LoVo (cell line): Measurements from ENCODE around the gene LYZL2.
"Not testable (repeated sequence)": the region's sequence is repeated elsewhere in the genome, so short reads cannot be mapped to it uniquely, and the experiment has no call there.

ENCODE experiments used
- DNase-seq: peaks from one replicate; pipeline ENCODE4 v3.0.0-alpha.2; 2016; ENCODE audit warnings: low spot score

LYZL2 gene

DNA sequence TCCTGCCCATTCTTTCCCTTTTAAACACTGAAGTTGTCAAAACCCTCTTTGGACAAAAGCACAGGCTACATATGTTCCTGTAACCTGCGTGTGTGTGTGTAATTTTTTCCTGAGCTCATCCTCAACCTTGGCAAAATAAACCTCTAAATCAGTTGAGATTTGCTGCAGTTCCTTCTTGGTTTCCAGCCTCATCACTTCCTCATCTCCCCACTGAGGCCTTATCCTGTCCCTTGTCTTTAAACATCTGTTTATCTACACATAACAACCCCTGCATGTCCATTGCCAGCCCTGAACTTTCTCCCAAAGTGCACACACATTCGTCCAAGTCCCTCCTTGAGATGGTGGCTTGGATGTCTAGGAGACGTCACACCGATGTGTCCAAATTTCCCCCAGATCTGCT lies 35.5 kb downstream of the LYZL2 start:
- no peak for DNase-seq

DNA sequence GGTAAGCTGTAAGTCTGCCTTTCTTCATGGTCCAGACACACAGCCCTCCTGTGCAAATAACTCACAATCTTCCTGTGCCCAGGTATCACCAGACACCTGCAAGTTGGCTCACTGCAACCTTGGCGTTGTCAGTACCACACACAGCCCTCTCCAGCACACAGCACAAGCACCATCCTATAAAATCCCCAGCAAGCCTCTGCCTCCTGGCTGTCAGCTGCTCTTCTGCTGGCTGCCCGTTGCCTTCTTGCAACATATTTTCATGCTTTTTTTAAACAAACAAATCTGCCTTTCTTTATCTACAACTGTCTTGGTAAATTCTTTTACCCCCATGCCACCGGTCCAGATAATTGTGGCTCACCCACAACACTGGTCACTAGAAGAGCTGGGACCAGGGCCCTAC lies 36.8 kb downstream of the LYZL2 start:
- DNase-seq = not testable (repeated sequence)

DNA sequence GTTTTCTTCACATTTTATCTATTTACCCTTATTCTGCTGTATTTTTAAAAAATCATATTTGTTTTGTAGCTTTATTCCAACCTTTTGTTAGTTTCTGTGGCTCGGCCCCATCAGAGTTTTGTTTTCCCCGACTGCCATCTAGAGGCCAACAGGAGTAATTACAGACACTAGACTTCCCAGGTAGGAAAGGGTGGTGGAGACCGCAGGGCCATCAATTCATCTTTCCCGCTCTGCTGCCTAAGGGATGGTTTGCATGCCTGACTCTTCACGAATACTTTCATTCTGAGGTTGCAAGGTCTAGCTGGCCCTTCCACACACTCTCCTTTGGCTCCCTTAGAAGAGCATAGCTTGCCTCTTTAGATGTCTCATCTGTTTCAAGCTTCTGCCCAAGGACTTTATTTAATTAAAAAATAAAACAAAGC lies 38.3 kb downstream of the LYZL2 start:
- DNase-seq = peak; percentile 51

DNA sequence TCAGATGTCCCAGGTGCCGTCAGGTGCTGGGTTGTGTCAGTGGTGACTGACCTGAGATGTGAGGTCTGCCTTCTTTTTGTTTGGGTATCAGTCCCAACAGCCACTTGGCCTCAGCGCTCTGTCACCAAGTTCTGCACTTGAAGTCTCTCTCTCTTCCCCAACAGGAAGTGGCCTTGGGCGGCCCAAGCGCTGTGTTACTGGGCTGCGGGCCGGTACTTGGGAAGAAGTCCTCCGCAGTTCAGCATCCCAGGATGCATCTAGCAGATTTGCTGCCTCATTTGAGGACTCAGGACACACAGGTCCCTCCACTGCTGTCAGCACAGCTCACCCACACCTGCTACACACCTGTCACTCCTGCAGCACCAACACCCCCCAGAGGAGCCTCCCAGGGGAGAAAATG lies 40.1 kb downstream of the LYZL2 start:
- no peak for DNase-seq

DNA sequence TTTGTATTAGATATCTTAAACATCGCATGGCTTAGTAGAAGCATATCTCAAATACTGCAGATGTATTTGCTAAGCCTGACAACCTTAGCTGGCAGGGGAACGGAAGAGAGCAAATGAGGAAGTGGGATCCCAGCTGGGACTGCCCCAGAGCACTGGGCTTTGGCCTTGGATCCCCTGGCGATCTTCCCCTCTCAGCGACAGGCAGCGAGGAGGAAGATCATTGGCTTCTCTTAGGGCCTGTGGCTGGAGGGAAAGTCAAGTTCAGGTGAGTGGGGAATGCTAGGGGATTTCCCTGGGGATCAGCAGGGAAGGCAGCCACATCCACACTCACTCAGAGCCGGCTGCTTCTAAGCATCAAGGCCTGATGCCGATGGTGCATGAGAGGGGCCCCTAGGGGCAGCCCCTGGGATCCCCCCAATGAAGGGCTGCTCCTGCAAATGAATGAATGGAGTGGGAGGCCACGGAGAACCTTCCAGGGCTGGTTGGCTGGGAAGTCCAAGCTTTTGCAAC lies 42.0 kb downstream of the LYZL2 start:
- DNase-seq = no peak

DNA sequence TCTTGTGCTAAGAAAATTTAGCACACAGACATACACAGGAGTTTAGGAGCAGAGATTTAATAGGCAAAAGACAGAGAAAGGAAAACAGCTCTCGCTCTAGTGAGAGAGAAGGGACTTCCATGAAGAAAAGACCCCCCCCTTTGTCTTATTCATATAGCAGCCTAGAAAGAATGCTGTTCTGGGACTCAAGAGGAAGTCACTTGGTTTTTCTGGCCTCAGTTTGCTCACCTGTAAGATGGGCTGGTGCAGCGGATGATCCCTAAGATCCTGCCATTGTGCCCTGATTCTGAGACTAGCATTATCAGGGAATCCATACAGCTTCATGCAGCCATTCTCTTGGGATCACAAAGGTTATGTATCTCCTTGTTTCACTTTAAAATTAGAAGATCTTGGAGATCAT lies 42.7 kb downstream of the LYZL2 start:
- DNase-seq = no peak

DNA sequence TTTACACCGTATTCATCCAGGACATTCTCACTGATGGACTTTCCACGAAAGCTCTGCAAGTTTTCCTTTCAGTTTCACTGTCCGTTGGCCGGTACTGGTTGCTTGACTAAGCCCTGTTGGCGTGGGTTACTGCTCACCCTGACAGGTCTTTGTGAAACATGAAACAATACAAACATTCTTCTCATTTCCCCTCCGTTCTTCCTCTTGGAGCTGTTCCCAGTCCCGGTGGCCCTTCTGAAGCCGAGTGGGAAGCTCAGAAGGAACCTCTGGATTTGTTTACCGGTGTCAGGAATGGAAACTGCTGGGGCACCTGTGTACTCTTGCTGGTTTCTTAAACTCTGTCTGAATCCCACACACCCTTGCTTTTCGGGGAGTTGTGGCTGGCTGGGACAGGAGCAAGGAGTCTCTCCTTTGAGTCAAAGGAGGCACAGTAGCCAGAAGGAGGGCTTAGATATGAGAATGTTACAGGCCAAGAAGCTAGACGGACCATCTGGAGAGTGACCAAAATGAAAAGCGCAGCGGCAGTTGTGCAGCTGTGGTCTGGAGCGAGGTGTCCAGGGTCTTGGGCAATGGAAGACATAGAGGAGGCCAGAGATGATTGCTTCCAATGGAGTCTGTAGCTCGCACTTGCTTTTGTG lies 45.7 kb downstream of the LYZL2 start:
- DNase-seq = peak; percentile 78

DNA sequence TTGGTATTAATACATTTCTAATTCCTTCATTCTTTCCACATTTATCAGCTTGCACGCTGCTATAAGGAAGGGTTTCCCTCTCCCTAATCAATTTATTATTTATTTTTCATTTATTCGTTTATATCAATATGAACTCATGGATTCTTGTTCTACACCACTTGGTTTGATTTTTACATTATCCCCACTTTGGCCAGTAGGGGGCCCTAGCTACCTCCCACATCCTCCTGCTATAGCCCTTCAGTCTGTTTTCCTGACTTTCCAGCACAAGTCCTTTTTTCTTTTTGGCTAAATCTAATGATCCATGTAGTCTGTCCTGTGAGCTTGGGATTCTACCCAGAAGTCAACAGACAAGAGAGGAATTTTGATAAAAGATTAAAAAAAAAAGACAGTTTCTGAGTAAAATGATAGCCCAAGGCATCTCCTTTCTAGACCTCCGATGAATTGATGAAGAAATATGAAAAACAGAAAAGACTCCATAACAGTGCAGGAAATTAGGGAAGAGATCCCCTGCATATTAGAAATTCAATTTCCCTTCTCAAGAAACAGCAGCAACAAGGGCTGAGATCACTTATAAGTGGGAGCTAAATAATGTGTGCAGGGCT lies 47.7 kb downstream of the LYZL2 start:
- peak; percentile 48 for DNase-seq

DNA sequence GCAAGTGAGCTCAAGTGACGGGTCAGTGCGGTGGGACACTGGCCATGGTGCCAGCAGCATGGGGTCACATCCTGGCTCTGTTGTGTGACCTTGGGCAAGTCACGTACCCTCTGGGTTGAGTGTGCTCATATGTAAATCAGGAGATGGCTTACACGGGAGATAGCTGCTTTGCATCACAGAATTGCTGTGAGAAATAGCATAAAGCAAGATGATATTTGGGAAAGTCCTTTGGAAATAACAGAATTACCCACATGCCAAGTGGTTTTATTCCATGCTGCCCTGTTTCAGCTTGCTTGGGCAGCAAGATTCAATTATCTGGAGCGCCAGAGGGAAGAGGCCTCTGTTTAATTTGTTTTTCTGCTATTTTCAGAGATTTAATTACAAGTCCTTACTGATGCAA lies 48.9 kb downstream of the LYZL2 start:
- no peak for DNase-seq

DNA sequence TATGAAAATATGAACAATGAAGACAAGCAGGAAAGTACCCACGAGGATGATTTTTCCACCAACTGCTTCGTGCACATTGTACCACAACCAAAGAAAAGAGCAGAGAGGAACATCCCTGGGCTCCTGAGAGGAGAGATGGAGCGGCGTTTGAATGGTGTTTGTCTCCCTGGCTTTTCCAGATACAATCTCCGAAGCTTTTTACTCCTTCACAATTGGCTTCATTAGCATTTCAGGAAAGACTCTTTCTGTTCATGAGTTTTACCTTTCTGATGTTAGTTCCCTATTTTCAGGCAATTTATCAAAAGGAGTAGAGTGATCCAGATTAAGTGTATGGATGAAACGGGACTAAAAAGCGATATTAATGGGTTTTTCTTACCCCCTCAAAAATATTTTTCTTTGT lies 49.3 kb downstream of the LYZL2 start:
- DNase-seq = no peak

DNA sequence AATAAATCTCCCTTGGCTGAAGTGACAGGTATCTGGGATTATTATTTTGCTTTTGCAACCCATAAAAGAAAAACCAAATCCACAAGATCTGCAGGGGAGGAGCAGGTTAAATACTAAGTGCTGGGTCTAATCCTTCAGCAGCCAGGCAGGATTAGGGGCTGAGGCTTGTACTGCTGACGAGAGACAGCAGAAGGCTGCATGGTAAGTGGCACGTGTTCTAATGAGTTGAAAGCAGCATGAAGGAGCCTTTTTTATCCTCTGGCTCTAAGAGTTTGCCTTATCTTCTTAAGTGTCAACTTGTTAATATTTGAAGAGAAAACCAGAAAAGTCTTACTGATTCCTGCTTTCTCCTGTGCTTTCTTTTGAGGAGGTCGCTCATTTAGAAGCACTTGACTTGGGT lies 50.0 kb downstream of the LYZL2 start:
- no peak for DNase-seq

DNA sequence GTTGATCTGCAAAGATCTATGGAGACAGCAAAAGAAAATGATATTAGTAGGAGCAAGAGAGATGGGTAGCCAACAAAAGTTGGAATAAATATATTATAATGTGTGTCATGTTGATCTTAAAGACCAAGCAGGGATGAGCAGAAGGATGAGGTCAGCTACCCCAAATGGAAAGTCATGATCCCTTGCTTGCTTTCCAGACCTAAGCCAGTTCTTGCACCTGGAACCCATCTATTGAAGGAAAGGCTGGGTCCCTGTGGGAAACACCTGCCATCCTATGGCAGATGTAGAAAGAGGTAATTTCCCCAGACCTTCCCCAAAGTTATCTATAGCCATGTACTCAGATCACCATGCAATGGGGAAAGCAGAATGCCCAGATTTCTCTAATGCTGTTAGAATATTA lies 52.5 kb downstream of the LYZL2 start:
- DNase-seq = no peak

DNA sequence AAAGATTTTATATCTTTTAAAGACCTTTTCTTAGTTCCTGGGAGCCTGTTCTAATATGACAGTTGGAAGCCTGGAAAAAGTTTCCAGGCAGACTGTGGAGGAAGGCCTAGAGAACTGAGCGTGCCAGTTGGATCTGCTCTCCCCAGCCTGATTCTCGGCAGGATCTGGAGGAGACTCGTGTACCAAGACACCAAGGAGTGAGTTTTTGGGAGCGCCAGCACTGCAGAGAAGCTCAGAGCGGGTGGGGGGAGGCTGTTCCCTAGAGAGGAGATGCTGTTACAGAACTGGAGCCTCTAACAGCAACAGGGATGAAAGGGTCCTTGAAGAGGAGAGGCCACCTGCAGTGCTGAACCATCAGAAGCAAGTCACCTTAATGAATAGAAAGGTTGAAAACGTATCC lies 52.9 kb downstream of the LYZL2 start:
- no peak for DNase-seq

DNA sequence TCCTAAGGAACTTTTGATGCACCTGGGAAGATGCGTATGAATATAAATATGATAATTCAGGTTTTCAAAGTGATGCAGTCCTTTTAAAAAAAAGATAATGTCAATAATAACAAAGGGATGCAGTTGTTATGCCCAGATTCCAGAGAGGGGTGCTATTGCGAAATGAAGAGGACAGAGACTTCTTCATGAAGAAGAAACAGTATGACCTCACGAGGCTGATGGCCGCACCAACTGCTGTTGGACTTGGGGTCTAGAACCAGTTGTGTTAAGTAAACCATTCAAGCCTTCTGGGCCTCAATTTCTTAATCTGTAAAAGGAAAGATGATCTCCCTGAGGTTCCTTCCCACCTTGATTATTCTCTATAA lies 55.1 kb downstream of the LYZL2 start:
- no peak for DNase-seq

DNA sequence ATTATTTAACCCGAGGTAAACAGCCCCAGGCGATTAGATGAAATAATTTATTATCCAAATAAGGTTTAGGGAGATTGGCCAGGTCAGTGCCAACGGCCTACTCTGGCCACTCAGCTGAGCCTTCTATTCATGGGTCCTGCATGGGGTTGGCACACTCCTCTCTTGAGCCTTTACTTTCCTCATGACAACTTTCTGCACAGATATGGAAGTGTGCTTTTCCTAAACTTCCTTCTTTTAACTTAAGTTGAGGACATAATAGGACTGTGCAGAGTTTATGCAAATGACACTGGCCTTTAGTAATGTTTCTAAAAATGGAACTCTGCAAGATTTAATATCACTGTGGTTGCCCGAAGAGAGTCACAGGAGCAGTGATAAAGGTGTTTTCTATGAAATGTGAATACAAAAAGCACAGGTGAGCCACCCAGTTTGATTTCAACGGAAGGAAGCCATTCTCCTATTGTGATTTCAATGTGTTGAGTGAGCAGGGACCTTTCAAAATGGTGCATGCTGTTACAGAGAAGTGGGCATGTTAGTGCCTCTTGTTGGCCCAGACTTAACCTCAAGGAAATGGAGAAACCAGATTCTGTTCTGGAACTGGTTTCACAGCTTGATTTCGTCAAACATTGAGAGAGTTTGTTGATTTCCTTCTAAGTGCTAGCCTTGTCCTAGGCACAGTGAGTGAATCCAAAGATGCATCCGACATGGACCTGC lies 55.7 kb downstream of the LYZL2 start:
- no peak for DNase-seq

DNA sequence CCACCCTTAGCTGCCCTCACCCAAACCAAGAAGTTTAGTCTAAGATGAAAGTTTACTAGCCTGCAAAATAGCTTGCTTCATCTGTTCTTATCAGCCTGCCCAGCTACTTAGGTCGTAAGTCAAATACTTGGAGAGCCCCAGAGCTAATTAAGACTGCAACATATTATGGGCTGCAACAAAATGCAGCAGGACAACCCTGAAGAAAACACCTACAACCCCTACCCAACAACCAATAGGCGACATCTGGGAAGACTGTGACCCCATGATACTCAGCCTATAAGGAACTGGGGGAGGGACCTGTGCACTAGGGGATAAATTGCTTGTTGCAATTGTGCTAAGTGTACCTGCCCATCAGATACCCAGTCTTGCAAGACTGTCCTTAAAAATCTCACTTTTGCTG lies 64.1 kb downstream of the LYZL2 start:
- DNase-seq = no peak

DNA sequence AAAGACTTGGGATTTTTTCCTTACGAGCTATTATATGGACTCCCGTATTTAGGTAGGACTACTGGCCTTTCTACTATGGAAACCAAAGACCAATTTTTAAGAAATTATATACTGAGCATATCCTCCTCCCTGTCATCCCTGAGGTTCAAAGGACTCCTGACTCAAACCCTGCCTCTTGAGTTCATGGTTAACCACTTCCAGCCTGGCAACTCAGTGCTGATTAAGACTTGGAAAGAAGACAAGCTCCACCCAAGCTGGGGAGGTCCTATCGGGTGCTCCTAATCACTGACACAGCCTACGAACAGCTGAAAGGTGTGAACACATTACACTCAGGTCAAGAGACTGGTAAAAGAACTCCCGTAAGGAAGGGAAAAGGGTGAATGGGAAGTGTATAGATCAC lies 66.8 kb downstream of the LYZL2 start:
- no peak for DNase-seq
